ENCODE measurements around the gene SULT2B1.
"Not testable (repeated sequence)": the region's sequence is repeated elsewhere in the genome, so short reads cannot be mapped to it uniquely, and the experiment has no call there.

The SULT2B1 gene

GRCh38 chr19:48530066-48530720 is 21.8 kb upstream of the SULT2B1 start:
- DNase-seq = peak; percentile 18

- no peak for DNase-seq
Observed at GRCh38 chr19:48530770-48531169, 21.2 kb upstream of the SULT2B1 start.

GRCh38 chr19:48533770-48534169 is 18.2 kb upstream of the SULT2B1 start:
- no peak for DNase-seq

- DNase-seq = no peak
Observed at GRCh38 chr19:48537541-48537940, 14.4 kb upstream of the SULT2B1 start.

GRCh38 chr19:48538057-48538456 is 13.9 kb upstream of the SULT2B1 start:
- DNase-seq = not testable (repeated sequence)

- DNase-seq = no peak
Observed at GRCh38 chr19:48539503-48540096, 12.4 kb upstream of the SULT2B1 start.

- peak; percentile 17 for DNase-seq
Observed at GRCh38 chr19:48540110-48540509, 11.9 kb upstream of the SULT2B1 start.

GRCh38 chr19:48541813-48542212 is 10.2 kb upstream of the SULT2B1 start:
- no peak for DNase-seq

- no peak for DNase-seq
Observed at GRCh38 chr19:48543121-48543710, 8.8 kb upstream of the SULT2B1 start.

- no peak for DNase-seq
Observed at GRCh38 chr19:48544856-48545750, 6.9 kb upstream of the SULT2B1 start.

- DNase-seq = no peak
Observed at GRCh38 chr19:48547722-48548121, 4.2 kb upstream of the SULT2B1 start.

GRCh38 chr19:48548253-48548911 is 3.6 kb upstream of the SULT2B1 start:
- DNase-seq = no peak

GRCh38 chr19:48549380-48549779 is 2.6 kb upstream of the SULT2B1 start:
- DNase-seq = no peak

GRCh38 chr19:48552406-48553322 is 692 bp downstream of the SULT2B1 start:
- no peak for DNase-seq

- DNase-seq = no peak
Observed at GRCh38 chr19:48553676-48554384, 1.9 kb downstream of the SULT2B1 start.

GRCh38 chr19:48554385-48555091 is 2.6 kb downstream of the SULT2B1 start:
- DNase-seq = no peak

- DNase-seq = no peak
Observed at GRCh38 chr19:48556163-48556562, 4.2 kb downstream of the SULT2B1 start.

GRCh38 chr19:48556825-48557224 is 4.9 kb downstream of the SULT2B1 start:
- no peak for DNase-seq

GRCh38 chr19:48558018-48558684 is 6.2 kb downstream of the SULT2B1 start:
- DNase-seq = peak; percentile 14

- no peak for DNase-seq
Observed at GRCh38 chr19:48560095-48560530, 8.1 kb downstream of the SULT2B1 start.
